Stimulated activated CD4-positive, alpha-beta T cell treated with anti-CD3 and anti-CD28 coated beads, Interleukin-12 subunit alpha, Interleukin-12 subunit beta, amount 100 ng/mL, for 4 hours (primary cell): ENCODE measurements around the gene CCIN.
"Not testable (repeated sequence)": the region's sequence is repeated elsewhere in the genome, so short reads cannot be mapped to it uniquely, and the experiment has no call there.

Source experiments
- DNase-seq: peaks from one replicate; pipeline ENCODE4 v3.0.0-alpha.2; 2020

The CCIN gene

DNA sequence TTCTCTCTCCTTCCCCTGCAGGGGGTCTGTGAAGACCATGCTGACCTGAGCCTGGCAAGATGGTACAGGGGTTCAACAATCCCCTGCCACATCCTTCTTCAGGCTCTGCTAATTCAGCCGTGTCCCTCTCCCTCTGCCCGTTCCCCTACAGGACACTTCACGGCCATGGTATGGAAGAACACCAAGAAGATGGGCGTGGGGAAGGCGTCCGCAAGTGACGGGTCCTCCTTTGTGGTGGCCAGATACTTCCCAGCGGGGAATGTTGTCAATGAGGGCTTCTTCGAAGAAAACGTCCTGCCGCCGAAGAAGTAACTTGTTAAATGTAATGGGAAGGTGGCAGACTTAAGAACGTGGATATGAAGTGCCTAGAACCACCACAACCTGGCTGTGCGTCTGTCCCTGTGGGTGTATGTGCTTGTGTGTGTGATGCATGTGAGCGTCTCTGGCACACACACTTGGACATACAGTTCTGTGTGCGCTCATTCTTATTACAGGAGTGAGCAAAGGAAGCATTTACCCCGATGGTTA lies 6.9 kb upstream of the CCIN start:
- DNase-seq = no peak

DNA sequence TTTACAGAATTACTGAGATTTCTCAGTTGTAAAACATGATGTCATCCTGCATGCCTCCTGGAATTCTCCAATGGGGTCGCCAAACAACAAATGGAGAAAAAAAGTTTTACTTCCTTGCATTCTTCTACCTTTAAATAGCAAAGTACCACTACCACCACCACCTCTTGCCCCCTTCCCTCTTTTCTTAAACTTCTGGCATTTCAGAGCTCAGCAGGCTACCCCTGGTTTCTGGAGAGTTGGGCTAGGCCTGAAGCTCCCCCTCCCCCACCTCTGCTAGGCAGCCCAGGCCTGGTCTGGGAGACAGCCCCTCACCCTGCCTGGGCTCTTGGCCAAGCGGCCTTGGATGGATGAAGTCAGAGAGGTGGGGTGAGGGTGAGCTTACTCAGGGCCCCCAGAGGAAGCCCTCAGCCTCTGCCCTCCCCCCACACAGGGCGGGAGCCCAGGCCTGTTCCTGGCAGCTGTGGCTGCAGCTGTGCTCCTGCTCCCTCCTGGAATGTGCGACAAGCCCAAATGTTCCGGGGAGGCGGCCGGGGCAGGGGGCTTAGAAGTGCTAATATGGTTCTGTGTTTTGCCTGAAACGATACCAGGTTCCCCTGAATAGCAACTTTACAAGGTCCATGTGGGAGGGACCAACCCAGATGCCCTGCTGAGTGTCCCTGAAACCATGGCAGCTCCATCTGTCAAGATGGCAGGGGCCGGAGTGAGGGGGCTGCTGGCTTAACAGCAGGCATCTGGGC lies 6.0 kb upstream of the CCIN start:
- no peak for DNase-seq

- no peak for DNase-seq
Measured at GRCh38 chr9:36163786-36164170, 5.4 kb upstream of the CCIN start.

DNA sequence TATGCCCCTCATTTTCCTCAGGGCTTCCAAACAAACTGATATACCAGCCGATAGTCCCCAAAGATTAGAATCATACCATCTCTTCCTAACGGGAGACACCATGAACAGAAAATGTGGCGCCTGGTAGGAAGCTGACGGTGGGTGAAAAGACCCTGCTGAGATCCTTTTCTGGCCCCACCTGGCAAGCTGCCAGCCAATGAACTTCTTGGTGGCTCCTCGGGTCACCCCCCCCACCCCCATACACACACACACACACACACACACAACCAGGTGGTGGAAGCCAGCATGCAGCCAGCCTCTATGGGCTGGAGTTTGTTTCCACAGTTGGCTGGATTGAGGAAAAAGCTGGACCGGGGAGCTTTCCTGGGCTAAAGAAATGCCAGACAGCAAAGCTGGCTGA lies 4.8 kb upstream of the CCIN start:
- no peak for DNase-seq

GRCh38 chr9:36164989-36165388 lies 4.2 kb upstream of the CCIN start:
- DNase-seq = no peak

DNA sequence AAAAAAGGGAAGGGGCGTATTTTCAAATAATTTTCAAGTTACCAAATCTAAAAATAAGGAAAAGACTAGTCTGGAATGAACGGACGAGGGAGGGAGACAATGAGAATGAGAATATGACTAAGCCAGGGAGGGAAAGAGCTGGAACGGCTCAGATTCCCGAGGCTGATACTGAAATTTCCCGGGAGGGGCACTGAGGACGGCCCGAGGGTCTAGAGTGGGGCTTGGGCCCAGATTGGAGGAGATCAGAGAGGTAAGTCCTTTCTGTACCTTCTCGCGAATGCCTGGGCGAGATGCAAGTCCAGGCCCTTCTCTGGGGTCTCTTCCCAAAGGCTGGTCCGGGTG lies 3.4 kb upstream of the CCIN start:
- DNase-seq = no peak

GRCh38 chr9:36166168-36166927 lies 2.8 kb upstream of the CCIN start:
- peak; percentile 80 for DNase-seq

DNA sequence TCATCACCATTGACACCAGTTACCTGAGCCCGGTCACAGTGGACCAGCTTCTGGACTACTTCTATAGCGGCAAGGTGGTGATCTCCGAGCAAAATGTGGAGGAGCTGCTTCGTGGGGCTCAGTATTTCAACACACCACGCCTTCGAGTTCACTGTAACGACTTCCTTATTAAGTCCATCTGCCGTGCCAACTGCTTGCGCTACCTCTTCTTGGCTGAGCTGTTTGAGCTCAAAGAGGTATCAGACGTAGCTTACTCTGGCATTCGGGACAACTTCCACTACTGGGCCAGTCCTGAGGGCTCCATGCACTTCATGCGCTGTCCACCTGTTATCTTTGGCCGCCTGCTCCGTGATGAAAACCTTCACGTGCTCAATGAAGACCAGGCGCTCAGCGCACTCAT lies 520 bp downstream of the CCIN start:
- no peak for DNase-seq

DNA sequence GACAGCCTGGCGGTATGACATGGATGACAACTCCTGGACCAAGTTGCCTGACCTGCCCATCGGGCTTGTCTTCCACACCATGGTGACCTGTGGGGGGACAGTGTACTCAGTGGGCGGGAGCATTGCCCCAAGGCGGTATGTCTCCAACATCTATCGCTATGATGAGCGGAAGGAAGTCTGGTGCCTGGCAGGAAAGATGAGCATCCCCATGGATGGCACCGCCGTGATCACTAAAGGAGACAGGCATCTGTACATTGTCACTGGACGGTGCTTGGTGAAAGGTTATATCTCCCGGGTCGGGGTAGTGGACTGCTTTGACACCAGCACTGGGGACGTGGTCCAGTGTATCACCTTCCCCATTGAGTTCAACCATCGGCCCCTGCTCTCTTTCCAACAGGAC lies 1.3 kb downstream of the CCIN start:
- no peak for DNase-seq

GRCh38 chr9:36173861-36174260 lies 4.7 kb downstream of the CCIN start:
- DNase-seq = no peak

- DNase-seq = no peak
Measured at GRCh38 chr9:36174271-36174670, 5.1 kb downstream of the CCIN start.

- no peak for DNase-seq
Measured at GRCh38 chr9:36174731-36175130, 5.5 kb downstream of the CCIN start.

- DNase-seq = not testable (repeated sequence)
Measured at GRCh38 chr9:36175209-36175608, 6.0 kb downstream of the CCIN start.

DNA sequence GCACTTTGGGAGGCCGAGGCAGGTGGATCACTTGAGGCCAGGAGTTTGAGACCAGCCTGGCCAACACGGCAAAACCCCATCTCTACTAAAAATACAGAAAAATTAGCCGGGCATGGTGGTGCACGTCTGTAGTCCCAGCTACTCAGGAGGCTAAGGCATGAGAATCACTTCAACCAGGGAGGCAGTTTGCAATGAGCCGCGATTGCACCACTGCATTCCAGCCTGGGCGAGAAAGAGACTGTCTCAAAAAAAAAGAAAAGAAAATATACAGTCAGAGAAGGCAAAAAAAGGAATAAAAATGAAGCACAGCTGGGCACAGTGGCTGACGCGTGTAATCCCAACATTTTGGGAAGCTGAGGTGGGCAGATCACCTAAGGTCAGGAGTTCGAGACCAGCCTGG lies 7.3 kb downstream of the CCIN start:
- not testable (repeated sequence) for DNase-seq

- DNase-seq = no peak
Measured at GRCh38 chr9:36177571-36177970, 8.4 kb downstream of the CCIN start.

DNA sequence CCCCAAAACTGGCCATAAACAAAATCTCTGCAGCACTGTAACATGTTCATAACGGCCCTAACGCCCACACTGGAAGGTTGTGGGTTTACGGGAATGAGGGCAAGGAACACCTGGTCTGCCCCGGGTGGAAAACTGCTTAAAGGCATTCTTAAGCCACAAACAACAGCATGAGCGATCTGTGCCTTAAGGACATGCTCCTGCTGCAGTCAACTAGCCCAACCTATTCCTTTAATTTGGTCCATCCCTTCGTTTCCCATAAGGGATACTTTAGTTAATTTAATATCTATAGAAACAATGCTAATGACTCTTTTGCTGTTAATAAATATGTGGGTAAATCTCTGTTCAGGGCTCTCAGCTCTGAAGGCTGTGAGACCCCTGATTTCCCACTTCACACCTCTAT lies 11.1 kb downstream of the CCIN start:
- not testable (repeated sequence) for DNase-seq

DNA sequence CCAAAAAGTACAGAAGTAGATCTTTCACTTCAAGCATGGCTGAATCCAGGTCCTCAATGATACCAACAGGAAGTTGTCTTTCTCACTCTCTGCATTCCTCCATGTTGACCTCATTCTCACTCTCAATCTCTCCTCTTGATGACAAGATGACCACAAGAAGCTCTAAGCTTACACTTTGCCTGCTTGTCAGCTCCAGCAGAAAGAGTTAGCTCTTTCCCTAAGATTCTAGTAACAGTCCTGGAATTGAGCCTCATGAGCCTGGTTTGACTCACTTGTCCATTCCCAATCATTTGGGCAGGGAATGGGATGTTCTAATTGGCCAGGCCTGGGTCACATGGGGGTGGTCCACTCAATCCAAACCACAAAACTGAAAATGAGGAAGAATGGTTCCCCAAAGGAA lies 18.2 kb downstream of the CCIN start:
- DNase-seq = no peak

- DNase-seq = no peak
Measured at GRCh38 chr9:36188212-36188611, 19.0 kb downstream of the CCIN start.

DNA sequence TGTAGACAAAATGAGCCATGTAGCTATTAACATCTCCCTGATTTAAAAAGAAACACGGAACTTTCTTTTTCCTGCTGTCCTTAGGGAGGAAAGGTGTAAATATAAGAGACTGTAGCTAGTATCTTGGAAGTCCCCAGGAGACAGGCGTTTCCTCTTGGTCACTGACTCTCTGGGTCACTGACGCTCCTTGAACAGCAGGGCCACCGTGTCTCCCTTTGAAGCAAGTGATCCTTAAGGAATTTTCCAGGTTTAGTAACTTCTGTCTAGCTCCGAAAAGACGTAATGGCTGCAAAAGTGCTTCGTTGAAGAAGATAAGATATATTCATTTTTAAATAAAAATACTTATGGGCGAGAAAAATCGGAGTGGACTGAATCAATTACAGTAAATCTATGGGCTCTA lies 20.8 kb downstream of the CCIN start:
- no peak for DNase-seq

DNA sequence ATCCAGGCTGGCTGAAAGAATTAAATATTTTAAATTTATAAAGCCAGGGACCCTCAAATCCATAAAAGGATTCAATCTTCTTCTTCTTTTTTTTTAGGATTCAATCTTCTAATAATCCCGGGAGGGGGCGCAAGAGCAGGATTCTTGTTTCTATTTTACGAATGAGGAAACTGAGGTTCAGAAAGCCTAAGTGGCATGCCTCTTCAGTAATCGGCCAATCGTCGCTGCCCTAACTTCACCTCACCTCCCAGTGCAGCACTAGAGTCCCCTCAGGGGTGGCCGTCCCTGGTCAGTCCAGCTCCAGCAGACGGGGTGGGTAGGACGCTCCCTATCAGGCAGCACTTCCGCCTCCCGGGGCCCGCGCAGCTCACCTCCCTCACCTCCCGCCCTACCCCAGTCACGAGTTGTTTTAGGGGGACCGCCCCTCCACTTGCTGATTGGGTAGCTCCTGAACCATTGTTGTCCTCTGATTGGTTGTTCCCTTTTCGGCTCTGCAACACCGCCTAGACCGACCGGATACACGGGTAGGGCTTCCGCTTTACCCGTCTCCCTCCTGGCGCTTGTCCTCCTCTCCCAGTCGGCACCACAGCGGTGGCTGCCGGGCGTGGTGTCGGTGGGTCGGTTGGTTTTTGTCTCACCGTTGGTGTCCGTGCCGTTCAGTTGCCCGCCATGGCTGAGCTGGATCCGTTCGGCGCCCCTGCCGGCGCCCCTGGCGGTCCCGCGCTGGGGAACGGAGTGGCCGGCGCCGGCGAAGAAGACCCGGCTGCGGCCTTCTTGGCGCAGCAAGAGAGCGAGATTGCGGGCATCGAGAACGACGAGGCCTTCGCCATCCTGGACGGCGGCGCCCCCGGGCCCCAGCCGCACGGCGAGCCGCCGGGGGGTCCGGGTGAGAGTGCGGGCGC lies 21.5 kb downstream of the CCIN start, which contains the start of gene CLTA:
Gene CLTA (plus strand): TSS at position 534 of the 902 bp plus-strand sequence. CDS start 136 bp downstream, at position 670.
- peak; percentile 84 for DNase-seq

GRCh38 chr9:36191290-36191645 lies 22.1 kb downstream of the CCIN start:
- peak; percentile 35 for DNase-seq

DNA sequence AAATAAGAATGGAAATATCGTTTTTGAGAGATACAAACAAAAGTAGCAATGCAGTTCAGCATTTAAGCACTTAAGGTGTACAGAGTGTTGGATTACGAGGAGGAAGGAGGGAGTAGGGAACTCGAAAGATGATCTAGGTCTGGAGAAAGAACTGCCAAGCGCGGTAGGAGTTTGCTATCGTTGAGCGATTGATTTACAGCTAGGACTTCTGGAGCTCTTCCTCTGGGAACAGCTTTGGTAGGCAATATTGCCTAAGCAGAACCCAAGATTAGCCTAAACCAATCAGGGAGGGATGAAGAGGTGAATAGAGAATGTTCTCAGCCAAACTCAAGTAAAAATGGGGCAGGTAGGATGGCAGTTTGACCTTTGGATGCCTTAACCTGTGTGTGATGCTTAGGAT lies 22.5 kb downstream of the CCIN start:
- DNase-seq = no peak

DNA sequence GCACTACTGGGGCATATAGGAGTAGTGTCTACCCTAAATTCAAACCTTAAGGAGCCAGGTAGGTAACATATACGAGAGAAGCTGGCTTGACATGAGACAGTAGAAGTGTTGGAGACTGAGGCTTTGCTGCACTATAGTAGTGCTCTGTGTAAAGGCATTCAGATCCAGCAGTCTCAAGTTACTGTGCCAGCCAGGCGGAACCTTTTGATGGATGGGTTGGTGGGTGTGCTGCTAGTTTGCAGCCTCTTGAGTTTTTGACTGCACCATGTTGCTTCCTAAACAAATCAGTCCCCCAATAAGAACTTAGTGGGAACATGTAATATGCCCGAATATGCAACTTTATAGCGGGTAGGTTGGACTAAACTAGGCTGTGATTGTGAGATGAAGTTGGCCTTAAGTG lies 23.0 kb downstream of the CCIN start:
- DNase-seq = no peak
